Activated T-helper 17 cell treated with anti-CD3 and anti-CD28 coated beads, Interleukin-2, amount 50 U/mL, for 72 hours (primary cell): ENCODE measurements around the gene ULBP2. TPM values are rescaled to one million over a fixed set of nuclear protein-coding genes. Genes with fewer than 3 reads are reported as not detected.
"Not testable (repeated sequence)": the region's sequence is repeated elsewhere in the genome, so short reads cannot be mapped to it uniquely, and the experiment has no call there.

Experiments
- ATAC-seq: fragments of 150-1000 bp; cut with Tn5 transposase; replicated peaks from 2 replicates; pipeline ENCODE4 v1.10.0; 2021; ENCODE audit warnings: mild to moderate bottlenecking, moderate library complexity
- H3K27ac Mint-ChIP-seq: one replicate; pipeline ENCODE4 v1.8.0; 2022; ENCODE audit warnings: mixed read lengths
- H3K27me3 Mint-ChIP-seq: one replicate; pipeline ENCODE4 v1.8.0; 2022; ENCODE audit warnings: mixed read lengths
- H3K36me3 Mint-ChIP-seq: one replicate; pipeline ENCODE4 v1.8.0; 2022; ENCODE audit warnings: low read depth, mild to moderate bottlenecking, mixed read lengths
- H3K4me1 Mint-ChIP-seq: one replicate; pipeline ENCODE4 v1.8.0; 2022; ENCODE audit warnings: mixed read lengths
- H3K4me3 Mint-ChIP-seq: one replicate; pipeline ENCODE4 v1.8.0; 2022; ENCODE audit warnings: mild to moderate bottlenecking, mixed read lengths
- H3K9me3 Mint-ChIP-seq: one replicate; pipeline ENCODE4 v1.8.0; 2022; ENCODE audit warnings: mixed read lengths
- total RNA-seq, 2 donors: library from RNA; stranded (reverse); gene quantifications; one replicate each; pipeline ENCODE4 v1.2.3, GENCODE V29; 2022

The ULBP2 gene
- total RNA-seq, 2 donors from 2014 or later = not detected

DNA sequence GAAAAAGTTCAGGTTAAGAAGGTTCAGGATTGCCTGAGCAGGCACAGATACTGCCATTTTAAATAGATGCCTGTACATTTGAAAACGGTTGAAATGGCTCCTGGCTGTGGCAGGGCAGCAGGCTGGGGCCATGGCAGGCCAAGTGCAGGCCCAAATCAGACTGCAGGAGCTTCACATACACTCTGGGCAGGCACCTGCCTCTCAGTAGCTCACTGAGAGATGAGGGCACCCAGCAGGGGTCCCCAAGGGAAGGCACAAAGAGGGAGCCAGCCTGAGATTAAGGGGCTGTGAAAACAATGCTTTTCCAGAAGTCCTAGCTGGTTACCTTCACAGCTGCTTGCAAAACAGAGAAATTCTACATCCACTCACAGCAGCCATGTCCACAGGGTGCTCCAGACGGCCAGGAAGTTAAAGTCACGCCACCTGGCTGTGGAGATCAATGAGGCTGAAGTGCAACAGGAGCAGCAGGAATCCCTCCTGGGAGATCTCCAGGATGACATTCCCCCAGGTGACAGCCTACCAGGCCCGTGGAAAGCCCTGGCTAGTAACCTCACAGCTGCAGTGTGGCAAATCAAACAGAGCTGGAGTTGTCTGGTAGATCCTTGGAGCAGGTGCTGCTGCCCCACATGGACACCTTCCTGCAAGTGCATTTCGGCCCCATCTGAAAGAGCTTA is 37.7 kb upstream of the ULBP2 start:
- no peak overlapping the region for H3K27ac Mint-ChIP-seq
- no peaks in the 10 kb centered on the region for H3K4me1 Mint-ChIP-seq
- H3K27me3 Mint-ChIP-seq = peaks cover 3% of the 10 kb centered on the region
- no peak overlapping the region for H3K4me3 Mint-ChIP-seq
- H3K36me3 Mint-ChIP-seq = no peaks in the 10 kb centered on the region
- no peak for ATAC-seq
- H3K9me3 Mint-ChIP-seq = no peaks in the 10 kb centered on the region

DNA sequence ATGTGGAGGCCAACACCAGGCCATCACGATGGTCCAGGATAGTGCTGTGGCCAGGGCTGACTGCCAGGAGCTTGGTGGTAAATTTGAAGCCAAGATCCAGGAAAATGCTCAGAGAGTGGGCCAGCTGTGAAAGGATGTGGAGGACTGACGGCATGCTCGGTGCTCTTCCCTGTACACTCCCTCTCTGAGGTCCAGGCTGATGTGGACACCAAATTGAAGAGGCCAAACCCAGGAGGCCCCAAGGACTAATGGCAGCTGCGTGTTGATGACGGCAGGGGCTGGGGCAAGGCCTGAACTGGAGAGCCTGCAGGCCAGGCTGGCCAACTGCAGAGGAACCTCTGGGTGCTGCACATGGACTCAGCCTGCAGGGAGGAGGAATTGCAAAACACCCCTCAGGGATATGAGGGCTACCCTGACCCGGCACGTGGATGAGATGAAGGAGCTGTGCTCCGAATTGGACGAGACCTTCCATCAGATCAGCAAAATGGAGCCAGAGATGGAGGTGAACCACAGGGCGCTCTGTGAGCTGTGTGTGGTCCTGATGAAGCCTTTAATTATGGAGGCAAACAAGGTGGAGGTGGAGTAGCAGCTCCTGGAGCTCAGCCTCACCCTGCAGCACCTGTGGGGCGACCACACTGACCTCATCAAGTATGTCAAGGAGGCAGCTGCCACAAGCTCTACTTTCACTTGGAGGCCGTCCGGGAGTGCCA is 37.0 kb upstream of the ULBP2 start:
- Mint-ChIP-seq H3K4me3 (no peak overlapping the region), H3K27me3 (peaks cover 3% of the 10 kb centered on the region), H3K27ac (no peak overlapping the region), H3K36me3 (no peaks in the 10 kb centered on the region), H3K9me3 (no peaks in the 10 kb centered on the region), H3K4me1 (no peaks in the 10 kb centered on the region)
- no peak for ATAC-seq

GRCh38 chr6:149905371-149905910 is 36.4 kb upstream of the ULBP2 start:
- Mint-ChIP-seq H3K9me3 (no peaks in the 10 kb centered on the region), H3K27ac (no peak overlapping the region), H3K36me3 (no peaks in the 10 kb centered on the region), H3K27me3 (peaks cover 3% of the 10 kb centered on the region), H3K4me3 (no peak overlapping the region), H3K4me1 (no peaks in the 10 kb centered on the region)
- ATAC-seq = no peak

GRCh38 chr6:149905911-149906371 is 35.9 kb upstream of the ULBP2 start:
- peaks cover 3% of the 10 kb centered on the region for H3K27me3 Mint-ChIP-seq
- no peaks in the 10 kb centered on the region for H3K9me3 Mint-ChIP-seq
- ATAC-seq = no peak
- no peaks in the 10 kb centered on the region for H3K36me3 Mint-ChIP-seq
- H3K27ac Mint-ChIP-seq = no peak overlapping the region
- no peaks in the 10 kb centered on the region for H3K4me1 Mint-ChIP-seq
- no peak overlapping the region for H3K4me3 Mint-ChIP-seq

DNA sequence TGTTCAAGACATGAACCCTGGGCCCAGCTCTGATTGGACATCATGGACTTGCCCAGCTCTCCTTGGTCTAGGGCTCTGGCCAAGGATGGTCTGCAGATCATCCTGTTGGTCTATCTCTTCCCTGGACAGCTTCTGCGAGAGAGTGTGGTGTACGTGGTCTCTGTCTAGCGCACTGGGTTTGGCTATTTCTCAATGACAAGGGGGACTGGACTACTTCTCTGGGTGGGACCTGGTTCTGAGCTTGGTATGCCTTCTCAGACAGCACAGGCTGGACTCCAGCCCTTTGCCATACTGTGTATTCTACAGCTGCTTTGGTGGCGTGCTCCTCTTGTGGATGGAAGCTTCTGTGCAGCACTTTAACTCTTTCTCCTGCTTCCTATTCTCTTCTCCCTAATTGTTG is 35.4 kb upstream of the ULBP2 start:
- Mint-ChIP-seq H3K27ac (no peak overlapping the region), H3K4me3 (no peak overlapping the region), H3K4me1 (no peaks in the 10 kb centered on the region), H3K36me3 (no peaks in the 10 kb centered on the region), H3K27me3 (peaks cover 3% of the 10 kb centered on the region), H3K9me3 (no peaks in the 10 kb centered on the region)
- ATAC-seq = no peak

DNA sequence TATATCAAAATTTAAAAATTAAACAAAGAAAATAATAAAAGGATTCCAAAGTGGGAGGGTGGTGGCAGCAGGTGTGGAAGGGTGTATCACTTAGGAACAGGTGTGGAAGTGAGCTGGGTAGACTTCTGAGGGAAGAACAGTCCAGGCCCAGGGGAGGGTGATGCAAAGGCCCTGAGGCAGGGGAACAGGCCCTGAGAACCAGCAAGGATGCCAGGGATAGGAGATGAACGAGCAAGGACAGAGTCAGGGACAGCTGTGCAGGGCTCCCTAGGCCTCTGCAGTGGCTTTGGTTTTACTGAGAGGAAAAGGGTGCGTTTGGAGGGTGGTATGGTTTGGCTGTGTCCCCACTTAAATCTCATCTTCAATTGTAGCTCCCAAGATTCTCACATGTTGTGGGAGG is 34.5 kb upstream of the ULBP2 start:
- Mint-ChIP-seq H3K27ac (no peak overlapping the region), H3K9me3 (no peaks in the 10 kb centered on the region), H3K27me3 (peaks cover 3% of the 10 kb centered on the region), H3K36me3 (no peaks in the 10 kb centered on the region), H3K4me1 (no peaks in the 10 kb centered on the region), H3K4me3 (no peak overlapping the region)
- ATAC-seq = no peak

- not testable (repeated sequence) for H3K27ac Mint-ChIP-seq, H3K4me3 Mint-ChIP-seq, H3K9me3 Mint-ChIP-seq, H3K4me1 Mint-ChIP-seq, ATAC-seq, H3K27me3 Mint-ChIP-seq, H3K36me3 Mint-ChIP-seq
Measured at GRCh38 chr6:149908480-149908879, 33.3 kb upstream of the ULBP2 start.

GRCh38 chr6:149909701-149910470 is 31.9 kb upstream of the ULBP2 start:
- Mint-ChIP-seq H3K4me3 (no peak overlapping the region), H3K27ac (no peak overlapping the region), H3K9me3 (no peaks in the 10 kb centered on the region), H3K27me3 (peaks cover 7% of the 10 kb centered on the region), H3K4me1 (no peaks in the 10 kb centered on the region), H3K36me3 (no peaks in the 10 kb centered on the region)
- ATAC-seq = no peak

DNA sequence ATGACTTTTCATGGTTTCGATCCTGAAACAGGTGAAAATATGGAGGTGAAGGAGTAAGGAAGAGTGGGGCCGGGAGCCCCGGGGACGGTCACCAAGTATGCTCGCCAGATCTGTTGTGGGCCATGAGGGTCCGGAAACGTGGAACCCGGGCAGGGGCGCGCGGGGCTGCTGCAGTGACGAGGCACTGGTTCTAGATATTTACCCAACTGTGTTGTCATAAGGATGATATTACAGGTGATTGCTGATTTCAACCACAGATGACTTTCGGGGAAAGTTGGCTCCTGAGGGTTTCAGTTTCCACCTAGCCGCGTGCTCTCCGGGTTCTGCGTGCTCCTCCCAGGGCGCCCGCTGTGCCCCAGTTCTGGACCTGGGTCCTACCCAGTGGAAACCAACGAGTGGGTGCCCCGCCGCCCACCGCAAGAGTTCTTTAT is 31.1 kb upstream of the ULBP2 start:
- H3K27ac Mint-ChIP-seq = no peak overlapping the region

DNA sequence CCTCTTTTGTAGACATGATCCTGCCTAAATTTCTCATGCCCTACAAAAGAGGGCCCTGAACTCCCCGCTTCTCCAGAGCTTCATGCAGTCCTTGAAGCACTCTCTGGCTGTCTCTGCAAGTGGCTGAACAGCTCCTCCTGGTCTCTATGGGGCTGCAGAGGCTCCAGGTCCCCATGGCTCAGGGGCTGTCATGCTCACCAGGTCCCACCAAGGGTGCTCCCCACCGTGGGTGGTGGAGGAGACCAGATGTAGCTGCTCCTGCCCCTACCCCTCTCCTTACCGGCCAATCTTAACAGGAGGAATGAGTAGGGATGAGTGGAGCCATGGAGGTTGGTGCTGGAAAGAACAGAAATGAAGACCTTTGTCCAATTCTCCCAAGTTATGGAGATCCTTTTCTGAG is 29.1 kb upstream of the ULBP2 start:
- H3K9me3 Mint-ChIP-seq, ATAC-seq, H3K4me1 Mint-ChIP-seq, H3K27me3 Mint-ChIP-seq, H3K36me3 Mint-ChIP-seq, H3K4me3 Mint-ChIP-seq, H3K27ac Mint-ChIP-seq: not testable (repeated sequence)

More for the DNA sequence above, 31.1 kb upstream of the ULBP2 start:
- Mint-ChIP-seq H3K9me3 (no peaks in the 10 kb centered on the region), H3K36me3 (no peaks in the 10 kb centered on the region), H3K27me3 (peaks cover 7% of the 10 kb centered on the region), H3K4me1 (no peaks in the 10 kb centered on the region), H3K4me3 (no peak overlapping the region)
- ATAC-seq = peak; percentile 28

DNA sequence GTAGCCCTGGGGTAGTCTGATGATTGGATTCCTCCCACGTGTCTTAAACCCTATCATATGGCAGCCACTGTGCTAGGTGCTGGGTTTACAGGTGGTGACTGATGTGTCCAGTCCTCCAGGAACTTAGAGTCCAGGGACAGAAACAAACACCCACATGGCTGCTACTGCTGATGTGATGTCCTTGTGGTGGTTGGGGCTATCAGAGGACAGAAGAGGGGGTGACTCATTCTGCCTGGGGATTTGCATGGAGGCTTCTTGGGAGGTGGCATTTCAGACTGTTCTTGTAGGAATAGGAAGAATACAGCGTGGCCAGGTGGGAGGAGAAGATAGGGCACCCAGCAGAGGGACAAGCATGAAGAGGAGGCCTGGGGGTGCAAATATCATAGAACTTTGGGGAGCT is 28.7 kb upstream of the ULBP2 start:
- H3K9me3 Mint-ChIP-seq = no peaks in the 10 kb centered on the region
- H3K27ac Mint-ChIP-seq = no peak overlapping the region
- peaks cover 7% of the 10 kb centered on the region for H3K27me3 Mint-ChIP-seq
- H3K4me3 Mint-ChIP-seq = no peak overlapping the region
- peak; percentile 21 for ATAC-seq
- H3K36me3 Mint-ChIP-seq = no peaks in the 10 kb centered on the region
- no peaks in the 10 kb centered on the region for H3K4me1 Mint-ChIP-seq

DNA sequence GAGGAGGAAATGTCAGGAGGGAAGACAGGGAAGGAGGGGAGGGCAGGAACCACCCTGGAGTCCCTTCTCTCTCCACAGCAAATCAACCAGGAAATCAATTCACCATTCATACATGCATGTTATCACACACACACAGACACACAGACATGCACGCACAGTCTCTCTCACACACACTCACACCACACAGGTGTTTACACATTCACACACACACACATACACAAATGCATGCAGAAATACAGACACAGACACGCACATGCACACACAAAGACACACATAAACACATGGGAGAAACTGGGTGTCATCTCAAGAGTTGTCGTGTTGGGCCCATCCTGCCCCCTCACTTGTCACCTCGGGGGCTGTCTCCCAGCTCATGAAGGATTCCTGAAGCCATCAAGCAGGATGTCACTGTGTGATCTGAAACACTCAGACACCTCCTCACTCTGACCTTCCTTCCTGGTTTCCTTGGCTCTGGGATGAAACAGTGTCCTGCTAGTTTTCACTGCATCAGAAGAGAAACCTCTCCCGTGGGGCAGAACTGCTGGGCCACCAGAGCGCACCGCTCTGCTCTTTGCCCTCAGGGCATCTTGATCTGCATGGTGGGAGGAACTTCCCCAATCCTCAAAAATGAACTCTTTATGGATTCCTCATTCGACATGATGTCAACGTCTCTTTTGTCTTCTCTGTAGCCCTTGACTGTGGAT is 28.1 kb upstream of the ULBP2 start:
- Mint-ChIP-seq H3K9me3 (no peaks in the 10 kb centered on the region), H3K27ac (no peak overlapping the region), H3K4me3 (no peak overlapping the region), H3K36me3 (no peaks in the 10 kb centered on the region), H3K27me3 (peaks cover 11% of the 10 kb centered on the region), H3K4me1 (no peaks in the 10 kb centered on the region)
- ATAC-seq = no peak

- Mint-ChIP-seq H3K27me3 (peaks cover 23% of the 10 kb centered on the region), H3K36me3 (no peaks in the 10 kb centered on the region), H3K4me3 (no peak overlapping the region), H3K4me1 (no peaks in the 10 kb centered on the region), H3K27ac (no peak overlapping the region), H3K9me3 (no peaks in the 10 kb centered on the region)
- no peak for ATAC-seq
Measured at GRCh38 chr6:149915970-149916865, 25.6 kb upstream of the ULBP2 start.
